Psoas muscle (tissue), 8 donors: ENCODE measurements around the gene BTBD9. TPM values are rescaled to one million over a fixed set of nuclear protein-coding genes. Genes with fewer than 3 reads are reported as not detected.

ENCODE experiments used
- ATAC-seq, 4 donors: fragments of 200-7000 bp; cut with Tn5 transposase; one replicate each; pipeline ENCODE4 v1.9.1; 2020; ENCODE audit warnings: moderate library complexity in 3 of 4, mild to moderate bottlenecking in 2 of 4
- DNase-seq, 2 donors: peaks; one replicate each; pipeline ENCODE4 v3.0.0-alpha.2; 2020
- H3K27ac ChIP-seq: fragments of 200-600 bp; one replicate; pipeline ENCODE4 v1.8.0; 2022
- H3K27me3 ChIP-seq, 3 donors: fragments of 200-600 bp in 1 of 3; one replicate each; pipeline versions ENCODE4 v1.6.1 to v1.8.0; 2013 to 2022; ENCODE audit warnings: low read length in 2 of 3, mild to moderate bottlenecking in 2 of 3, moderate library complexity in 1 of 3; ENCODE audit not compliant: insufficient read depth in 3 of 3
- H3K36me3 ChIP-seq, 2 donors: fragments of 200-600 bp in 1 of 2; one replicate each; pipeline versions ENCODE4 v1.6.1 to v1.8.0; 2013 to 2022; ENCODE audit warnings: low read depth in 1 of 2, mild to moderate bottlenecking in 1 of 2, moderate library complexity in 1 of 2; ENCODE audit not compliant: insufficient read depth in 1 of 2
- H3K4me1 ChIP-seq: fragments of 200-600 bp; one replicate; pipeline ENCODE4 v1.8.0; 2022
- H3K4me3 ChIP-seq: fragments of 200-600 bp; one replicate; pipeline ENCODE4 v1.8.0; 2022; ENCODE audit warnings: mild to moderate bottlenecking
- H3K9me3 ChIP-seq: fragments of 200-600 bp; one replicate; pipeline ENCODE4 v1.8.0; 2022
- WGBS, 3 donors: extraction: QIAGEN DNeasy Blood & Tissue Kit; methylation state at CpG; one replicate each; pipeline versions ENCODE4 v1.1.6 to v1.1.7; 2013; 5-methylcytosine and 5-hydroxymethylcytosine counted together
- intact Hi-C, 2 donors: fragments of 100-400 bp; cut with DNase I; formaldehyde crosslinking; loops; one replicate each; pipeline versions ENCODE4 v1.11.0 to v1.14.2; 2022
- polyA plus RNA-seq, 3 donors: library from polyadenylated mRNA; stranded (reverse); fragments of 200-250 nt; gene quantifications; one replicate each; pipeline ENCODE4 v1.2.3, GENCODE V29; 2013
- total RNA-seq, 4 donors: library from RNA; stranded (reverse); fragmentation: NEBNext Ultra II Directional in 2 of 4; extraction: Animal tissue kit (Norgen Biotek cat#: 25700) in 2 of 4; gene quantifications; one replicate each; pipeline versions ENCODE4 v1.2.1 to v1.2.4, GENCODE V29; 2021 to 2023
- TF ChIP-seq, protein P1 (sequence below): fragments of 200-600 bp; IDR thresholded peaks from one replicate; pipeline ENCODE4 v1.8.0; 2022; ENCODE audit warnings: antibody characterized with exemption
- donor health status: healthy with polysubstance abuse.
- donor health status: DM: no; HTN: no; CAD: no; lungs with moderate emphysema.
- donor health status: Bipolar disorder and iron deficiency.
- donor health status: healthy.
- donor health status: DM: yes; HTN: yes; CAD: no.
- donor health status: DM: no; HTN: no; CAD: no.
- donor health status: DM: no; HTN: no; CAD: no.
- donor health status: DM: yes; HTN: yes; CAD: no.

Gene BTBD9
- total and polyA plus RNA-seq, 7 donors, result 2.3 to 10.9 (median 8.4) TPM

DNA sequence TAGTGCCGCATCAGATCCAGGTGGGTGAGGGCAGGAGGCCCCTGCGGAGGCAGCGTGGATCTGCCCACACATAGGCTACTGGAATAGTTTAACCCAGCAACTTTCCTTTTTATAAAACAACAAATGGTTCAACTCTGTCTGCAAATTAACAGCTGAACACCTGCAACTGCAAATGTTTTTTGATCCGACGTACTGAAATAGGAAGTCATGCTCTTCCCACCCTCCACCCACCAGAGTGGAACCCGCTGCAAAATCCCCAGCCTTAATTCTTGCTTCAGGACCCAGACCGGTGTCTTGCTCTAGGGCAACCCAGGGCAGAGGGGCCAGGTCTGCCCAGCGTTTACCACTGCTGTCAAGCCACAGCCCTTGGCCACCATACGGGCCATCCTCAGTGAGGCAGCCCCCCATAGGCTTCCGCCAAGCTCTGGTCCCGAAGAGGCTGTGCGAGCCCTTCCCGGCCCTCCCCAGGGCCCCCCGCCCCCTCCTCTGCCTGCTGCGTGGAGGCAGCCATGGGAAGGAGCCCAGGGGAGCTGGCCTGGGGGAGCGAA is 485.9 kb downstream of the BTBD9 start:
- H3K4me1 ChIP-seq, result no peaks in the 10 kb centered on the region
- H3K36me3 ChIP-seq, result peaks cover 0 to 16% of the 10 kb centered on the region in 2 donors
- no peak for ATAC-seq
- TF ChIP-seq, protein P1, sequence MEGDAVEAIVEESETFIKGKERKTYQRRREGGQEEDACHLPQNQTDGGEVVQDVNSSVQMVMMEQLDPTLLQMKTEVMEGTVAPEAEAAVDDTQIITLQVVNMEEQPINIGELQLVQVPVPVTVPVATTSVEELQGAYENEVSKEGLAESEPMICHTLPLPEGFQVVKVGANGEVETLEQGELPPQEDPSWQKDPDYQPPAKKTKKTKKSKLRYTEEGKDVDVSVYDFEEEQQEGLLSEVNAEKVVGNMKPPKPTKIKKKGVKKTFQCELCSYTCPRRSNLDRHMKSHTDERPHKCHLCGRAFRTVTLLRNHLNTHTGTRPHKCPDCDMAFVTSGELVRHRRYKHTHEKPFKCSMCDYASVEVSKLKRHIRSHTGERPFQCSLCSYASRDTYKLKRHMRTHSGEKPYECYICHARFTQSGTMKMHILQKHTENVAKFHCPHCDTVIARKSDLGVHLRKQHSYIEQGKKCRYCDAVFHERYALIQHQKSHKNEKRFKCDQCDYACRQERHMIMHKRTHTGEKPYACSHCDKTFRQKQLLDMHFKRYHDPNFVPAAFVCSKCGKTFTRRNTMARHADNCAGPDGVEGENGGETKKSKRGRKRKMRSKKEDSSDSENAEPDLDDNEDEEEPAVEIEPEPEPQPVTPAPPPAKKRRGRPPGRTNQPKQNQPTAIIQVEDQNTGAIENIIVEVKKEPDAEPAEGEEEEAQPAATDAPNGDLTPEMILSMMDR, result no peak
- intact Hi-C loops, result no loop called here
- H3K9me3 ChIP-seq, result no peaks in the 10 kb centered on the region
- H3K27me3 ChIP-seq, result no peaks in the 10 kb centered on the region
- no peak overlapping the region for H3K4me3 ChIP-seq
- no peak overlapping the region for H3K27ac ChIP-seq
- no peak for DNase-seq
- WGBS, 3 donors, result 67 to 85% (median 84%) methylated on average over 16 of the region's 16 CpGs

DNA sequence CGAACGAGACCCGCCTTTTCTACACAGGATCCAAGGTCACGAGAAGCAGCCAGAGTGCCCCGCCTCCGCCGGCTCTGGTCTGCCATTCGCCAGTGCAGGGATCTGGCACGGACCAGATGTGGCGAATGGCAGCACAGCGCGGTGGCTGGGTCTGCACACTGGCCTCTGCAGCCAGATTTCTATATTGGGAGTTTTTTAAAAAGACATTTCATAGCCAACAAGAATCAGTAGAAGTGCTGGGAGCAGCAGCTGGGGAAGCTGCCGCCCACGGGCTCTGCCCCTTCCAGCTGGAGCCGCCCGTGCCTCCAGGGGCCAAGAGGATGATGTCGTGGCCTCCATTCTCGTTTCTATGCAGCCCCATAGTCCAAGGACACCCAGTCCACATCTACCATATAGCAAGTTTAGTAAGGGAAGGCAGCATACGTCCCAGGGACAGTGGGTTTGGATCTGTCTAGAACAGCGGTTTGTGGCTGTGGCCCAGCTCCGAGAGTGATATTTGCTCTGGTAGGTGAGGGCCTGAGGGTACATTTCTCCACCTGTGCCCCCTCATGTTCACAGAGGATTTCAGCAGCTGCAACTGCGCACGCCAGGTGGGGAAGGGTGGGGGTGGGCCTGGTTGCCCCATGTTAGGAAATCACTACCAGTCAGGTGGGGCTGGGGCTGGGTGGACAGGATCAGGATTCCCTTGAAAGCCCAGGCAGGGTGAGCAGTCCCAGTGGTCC is 486.5 kb downstream of the BTBD9 start:
- Histone ChIP-seq H3K27me3 (no peaks in the 10 kb centered on the region), H3K4me1 (no peaks in the 10 kb centered on the region), H3K9me3 (no peaks in the 10 kb centered on the region), H3K36me3 (peaks cover 0 to 16% of the 10 kb centered on the region in 2 donors), H3K27ac (no peak overlapping the region), H3K4me3 (no peak overlapping the region)
- WGBS, 3 donors, result 80 to 83% (median 83%) methylated on average over 23 of the region's 23 CpGs
- TF ChIP-seq, protein P1, result no peak
- no peak for DNase-seq
- intact Hi-C loops, result no loop called here
- no peak for ATAC-seq

DNA sequence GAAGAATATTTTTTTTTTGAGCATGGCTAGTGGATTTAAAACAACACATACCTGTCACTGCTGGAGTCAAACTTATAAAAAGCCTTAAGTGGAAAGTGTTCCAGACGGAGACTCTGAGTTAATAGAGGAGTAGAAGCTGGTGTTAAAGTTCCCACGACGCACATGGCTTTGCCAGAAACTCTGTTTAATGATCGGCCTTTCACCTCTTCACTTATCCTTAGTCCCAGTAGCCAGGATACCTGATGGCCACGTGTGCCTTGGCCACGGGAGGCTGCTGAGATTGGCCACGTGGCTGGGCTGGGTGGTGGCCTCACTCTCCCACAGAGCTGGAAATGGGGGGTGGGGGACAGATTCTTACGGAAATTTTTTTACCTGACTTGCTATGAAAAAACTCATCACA is 487.1 kb downstream of the BTBD9 start:
- intact Hi-C loops, result no loop called here
- DNase-seq (no peak), ATAC-seq (no peak)
- Histone ChIP-seq H3K27me3 (no peaks in the 10 kb centered on the region), H3K9me3 (no peaks in the 10 kb centered on the region), H3K36me3 (peaks cover 0 to 16% of the 10 kb centered on the region in 2 donors), H3K4me1 (no peaks in the 10 kb centered on the region), H3K4me3 (no peak overlapping the region), H3K27ac (no peak overlapping the region)
- 91 to 95% (median 94%) methylated on average over 8 of the region's 8 CpGs for WGBS, 3 donors
- TF ChIP-seq, protein P1, result no peak

DNA sequence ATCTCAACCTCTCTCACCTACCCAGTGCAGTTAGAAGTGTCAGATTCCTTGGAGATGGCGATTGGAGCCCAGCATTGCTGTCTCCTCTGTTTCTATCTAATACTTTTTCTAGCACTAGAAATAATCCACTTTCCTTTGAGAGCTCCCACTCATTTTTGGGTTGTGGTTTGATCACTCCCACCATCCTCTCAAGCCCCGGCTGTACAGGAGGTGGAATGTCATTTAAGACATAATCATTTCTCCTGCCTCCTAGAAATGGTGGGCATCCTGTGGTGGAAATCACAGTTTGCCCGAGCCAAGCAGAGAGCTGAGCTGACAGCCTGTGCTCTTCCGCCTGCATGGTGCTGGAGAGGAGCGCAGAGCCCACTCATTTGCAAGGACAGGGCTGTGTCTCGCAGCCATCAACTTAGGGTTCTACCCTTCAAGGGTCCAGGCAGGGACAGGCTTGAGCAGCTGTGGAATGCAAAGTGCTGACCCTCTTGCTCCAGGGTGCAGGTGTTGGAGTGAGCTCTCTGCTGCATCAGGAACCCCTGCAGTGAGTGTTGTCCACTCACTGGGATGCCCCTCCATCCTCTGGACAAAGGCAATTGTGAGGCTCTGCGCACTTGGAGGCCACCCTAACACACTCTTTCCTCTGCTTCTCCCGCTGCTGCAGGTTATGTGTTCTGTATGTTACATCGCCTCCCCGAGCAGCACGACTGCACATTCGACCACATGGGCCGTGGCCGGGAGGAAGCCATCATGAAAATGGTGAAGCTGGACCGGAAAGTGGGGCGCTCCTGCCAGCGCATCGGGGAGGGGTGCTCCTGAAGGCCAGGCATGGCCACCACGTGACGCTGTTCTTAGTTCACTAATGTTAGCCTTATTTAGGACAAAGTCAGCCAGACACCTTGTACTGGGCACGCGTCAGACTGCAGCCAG is 487.9 kb downstream of the BTBD9 start:
- no peaks in the 10 kb centered on the region for H3K9me3 ChIP-seq
- intact Hi-C loops, result no loop called here
- 95 to 97% (median 96%) methylated on average over 22 of the region's 22 CpGs for WGBS, 3 donors
- TF ChIP-seq, protein P1, result no peak
- no peak overlapping the region for H3K27ac ChIP-seq
- DNase-seq (no peak), ATAC-seq (no peak)
- H3K4me3 ChIP-seq, result no peak overlapping the region
- no peaks in the 10 kb centered on the region for H3K4me1 ChIP-seq
- no peaks in the 10 kb centered on the region for H3K27me3 ChIP-seq
- peaks cover 0 to 16% of the 10 kb centered on the region in 2 donors for H3K36me3 ChIP-seq
